ENCODE results near the gene KRT33B. TPM values are rescaled to one million over a fixed set of nuclear protein-coding genes. Genes with fewer than 3 reads are reported as not detected.
A peak's percentile ranks its signal among the peaks of the same experiment; 100 is the strongest.

The KRT33B gene
- total RNA-seq = not detected
- polyA plus RNA-seq = not detected

- 82 to 100% methylated on average over 1 of the region's 1 CpG for WGBS, 2 donors
- intact Hi-C loops (cut with DNase I) = no loop called here
These were observed at the start of gene KRT33B for GRCh38 chr17:41369713-41370112. KRT33B (minus strand) TSS chr17:41369813; CDS start chr17:41369750, 63 bp downstream.

GRCh38 chr17:41418116-41418860 lies 48.7 kb upstream of the KRT33B start:
- intact Hi-C loops (cut with DNase I) = no loop called here
- Histone ChIP-seq H3K4me3 (no peak overlapping the region), H3K4me1 (no peaks in the 10 kb centered on the region), H3K27me3 (no peaks in the 10 kb centered on the region), H3K27ac (no peak overlapping the region), H3K36me3 (no peaks in the 10 kb centered on the region), H3K9me3 (no peaks in the 10 kb centered on the region)
- ATAC-seq (no peak), DNase-seq (no peak), FAIRE-seq (no peak)
- WGBS, 2 donors = 84 to 90% methylated on average over 7 of the region's 7 CpGs
- TF ChIP-seq CTCF (IDR thresholded peaks at IDR 0.05) = no peak

More at GRCh38 chr17:41369713-41370112, at the start of gene KRT33B:
- no peak within 1 kb of the TSS for H3K4me3 ChIP-seq
- FAIRE-seq = no peak
- DNase-seq = no peak
- no peak for TF ChIP-seq CTCF (IDR thresholded peaks at IDR 0.05)
- no peaks in the 10 kb centered on the region for H3K9me3 ChIP-seq
- no peak for ATAC-seq
- H3K27ac ChIP-seq = no peak within 1 kb of the TSS
- H3K27me3 ChIP-seq = no peaks in the 10 kb centered on the region
- H3K36me3 ChIP-seq = no peaks in the 10 kb centered on the region
- no peaks in the 10 kb centered on the region for H3K4me1 ChIP-seq

GRCh38 chr17:41417576-41418015 lies 48.0 kb upstream of the KRT33B start:
- intact Hi-C loops (cut with DNase I) = no loop called here
- Histone ChIP-seq H3K4me1 (no peaks in the 10 kb centered on the region), H3K27me3 (no peaks in the 10 kb centered on the region), H3K4me3 (no peak overlapping the region), H3K27ac (no peak overlapping the region), H3K9me3 (no peaks in the 10 kb centered on the region), H3K36me3 (no peaks in the 10 kb centered on the region)
- DNase-seq (no peak), FAIRE-seq (no peak), ATAC-seq (no peak)
- TF ChIP-seq CTCF (IDR thresholded peaks at IDR 0.05) = no peak
- WGBS, 2 donors = 50 to 56% methylated on average over 4 of the region's 4 CpGs

GRCh38 chr17:41417127-41417526 lies 47.5 kb upstream of the KRT33B start:
- Histone ChIP-seq H3K27ac (no peak overlapping the region), H3K27me3 (no peaks in the 10 kb centered on the region), H3K9me3 (no peaks in the 10 kb centered on the region), H3K36me3 (no peaks in the 10 kb centered on the region), H3K4me1 (no peaks in the 10 kb centered on the region), H3K4me3 (no peak overlapping the region)
- DNase-seq = no peak
- intact Hi-C loops (cut with DNase I) = no loop called here
- WGBS, 2 donors = 91 to 94% methylated on average over 6 of the region's 6 CpGs
- TF ChIP-seq CTCF (IDR thresholded peaks at IDR 0.05) = no peak
- no peak for FAIRE-seq
- ATAC-seq = no peak

GRCh38 chr17:41416479-41416878 lies 46.9 kb upstream of the KRT33B start:
- FAIRE-seq (no peak), ATAC-seq (peak in 1 of 4 donors; percentile 51), DNase-seq (no peak)
- H3K4me1 ChIP-seq = no peaks in the 10 kb centered on the region
- H3K9me3 ChIP-seq = no peaks in the 10 kb centered on the region
- TF ChIP-seq CTCF (IDR thresholded peaks at IDR 0.05) = no peak
- no peak overlapping the region for H3K27ac ChIP-seq
- no peaks in the 10 kb centered on the region for H3K27me3 ChIP-seq
- H3K36me3 ChIP-seq = no peaks in the 10 kb centered on the region
- intact Hi-C loops (cut with DNase I) = no loop called here
- WGBS, 2 donors = 69 to 75% methylated on average over 5 of the region's 5 CpGs
- no peak overlapping the region for H3K4me3 ChIP-seq
